HG03103 (cell line): ENCODE measurements around the gene SYK.
"Not testable (repeated sequence)": the region's sequence is repeated elsewhere in the genome, so short reads cannot be mapped to it uniquely, and the experiment has no call there.

Experiments used
- ATAC-seq: cut with Tn5 transposase; IDR thresholded peaks from one replicate; pipeline ENCODE4 v1.9.1; 2021; ENCODE audit warnings: low read depth; ENCODE audit not compliant: unreplicated experiment

SYK gene

DNA sequence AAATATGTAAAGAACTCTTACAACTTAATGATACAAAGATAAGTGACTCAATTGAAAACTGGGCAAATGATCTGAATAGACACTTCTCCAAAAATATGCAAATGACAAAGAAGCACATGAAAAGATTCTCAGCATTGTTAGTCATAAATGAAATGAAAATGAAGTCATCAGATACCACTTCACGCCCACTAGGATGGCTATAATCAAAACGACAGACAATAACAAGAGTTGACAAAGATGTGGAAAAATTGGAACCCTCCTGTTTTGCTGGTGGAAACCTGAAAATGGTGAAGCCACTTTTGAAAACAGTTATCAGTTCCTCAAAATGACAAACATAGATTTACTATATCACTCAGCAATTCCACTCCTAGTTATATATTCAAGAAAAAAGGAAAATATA lies 7.9 kb upstream of the SYK start:
- no peak for ATAC-seq

DNA sequence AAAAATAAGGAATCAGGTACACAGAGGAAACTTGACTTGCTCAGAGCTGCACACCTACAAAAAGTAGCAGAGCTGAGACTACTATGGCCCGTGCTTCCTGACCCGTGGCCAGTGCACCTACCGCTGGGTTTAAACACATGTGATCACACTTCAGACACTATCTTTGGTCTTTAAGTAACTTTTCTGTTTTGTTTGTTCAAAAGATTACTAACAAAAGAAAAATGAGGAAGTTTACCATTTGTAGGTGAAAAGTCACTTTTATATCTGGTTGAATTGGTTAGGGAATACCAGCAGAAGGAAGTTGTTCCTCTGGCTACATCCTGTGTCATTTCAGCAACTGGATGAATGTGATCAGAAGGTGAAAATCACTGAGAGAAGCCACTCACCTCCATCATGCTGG lies 6.5 kb upstream of the SYK start:
- no peak for ATAC-seq

DNA sequence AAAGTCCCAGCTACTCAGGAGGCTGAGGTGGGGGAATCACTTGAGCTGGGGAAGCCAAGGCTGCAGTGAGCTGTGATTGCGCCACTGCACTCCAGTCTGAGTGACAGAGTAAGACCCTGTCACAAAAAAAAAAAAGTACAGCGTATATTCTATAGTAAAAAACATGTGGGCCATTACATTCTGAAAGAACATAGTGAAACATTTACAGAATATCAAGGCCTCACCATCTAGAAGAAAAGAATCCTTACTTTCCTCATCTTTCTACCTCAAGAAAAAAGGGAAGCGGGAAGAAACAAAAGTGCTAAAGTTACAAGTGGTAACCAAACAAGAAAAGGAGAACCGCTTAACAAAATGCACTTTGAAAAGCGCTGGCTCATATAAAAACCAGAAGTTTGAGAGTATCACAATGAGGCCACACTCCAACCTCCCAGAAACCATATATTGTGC lies 5.7 kb upstream of the SYK start:
- peak; percentile 37 for ATAC-seq

DNA sequence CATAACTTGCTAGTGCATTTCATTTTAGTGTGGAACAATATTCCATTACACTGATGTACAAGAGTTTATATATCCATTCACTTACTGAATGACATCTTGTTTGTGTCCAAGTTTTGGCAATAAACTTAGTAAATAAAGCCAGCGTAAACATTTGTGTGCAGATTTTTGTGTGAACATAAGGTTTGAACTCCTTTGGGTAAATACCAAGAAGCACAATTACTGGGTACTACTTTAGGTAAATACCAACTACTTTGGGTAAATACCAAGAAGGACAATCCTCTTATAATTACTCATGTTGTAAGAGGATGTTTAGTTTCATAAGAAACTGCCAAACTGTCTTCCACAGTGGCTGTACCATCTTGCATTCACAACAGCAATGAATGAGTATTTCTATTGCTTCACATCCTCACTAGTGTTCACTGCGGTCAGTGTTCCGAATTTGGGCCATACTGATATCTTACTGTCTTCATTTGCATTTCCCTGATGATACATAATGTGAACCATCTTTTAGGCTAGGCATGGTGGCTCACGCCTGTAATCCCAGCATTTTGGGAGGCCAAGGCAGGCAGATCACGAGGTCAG lies 2.3 kb upstream of the SYK start:
- no peak for ATAC-seq

DNA sequence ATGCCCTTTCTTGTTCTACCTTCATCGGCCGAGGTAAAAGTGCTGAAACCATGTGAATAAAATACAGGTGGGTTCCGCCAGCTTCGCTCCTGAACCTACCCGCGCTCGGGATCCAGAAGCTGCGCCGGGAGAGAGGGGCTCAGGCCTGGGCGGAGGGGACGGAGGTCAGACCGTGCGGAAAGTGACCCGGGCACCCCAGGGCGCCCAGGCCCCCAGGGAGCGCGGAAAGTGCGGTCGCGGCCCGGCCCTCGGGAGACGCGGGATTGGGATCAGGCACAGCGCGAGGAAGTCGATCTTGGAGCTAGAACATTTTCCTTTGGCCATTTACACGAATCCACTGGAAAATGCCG lies 329 bp downstream of the SYK start:
- ATAC-seq, result peak; percentile 10

DNA sequence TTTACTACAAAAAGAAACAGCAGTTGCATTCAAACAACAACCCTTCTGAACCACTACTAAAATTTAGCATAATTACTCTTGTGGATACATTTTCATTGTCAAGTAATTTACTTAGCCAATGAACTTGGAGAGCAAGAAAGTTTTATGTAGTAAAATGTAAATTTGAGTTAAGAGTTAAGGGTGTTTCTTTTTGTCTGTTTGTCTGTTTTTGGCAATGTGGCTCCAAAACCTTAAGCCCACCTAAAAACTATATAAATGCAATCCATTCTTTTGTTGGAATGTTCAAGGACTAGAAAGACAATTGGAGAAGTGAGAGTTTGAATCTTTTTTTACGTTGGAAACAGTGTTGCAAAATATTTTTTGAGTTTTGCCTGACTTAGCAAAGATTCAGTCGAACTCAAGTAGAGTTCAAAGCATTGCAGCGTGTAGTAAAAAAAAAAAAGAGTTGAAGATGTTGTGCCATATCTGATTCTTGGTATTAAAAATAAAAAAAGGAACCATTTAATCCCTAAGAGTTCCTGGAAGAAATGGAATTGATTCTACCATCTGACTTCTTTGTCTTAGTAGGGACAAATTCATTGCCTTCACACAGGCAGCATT lies 867 bp downstream of the SYK start:
- ATAC-seq, result no peak

DNA sequence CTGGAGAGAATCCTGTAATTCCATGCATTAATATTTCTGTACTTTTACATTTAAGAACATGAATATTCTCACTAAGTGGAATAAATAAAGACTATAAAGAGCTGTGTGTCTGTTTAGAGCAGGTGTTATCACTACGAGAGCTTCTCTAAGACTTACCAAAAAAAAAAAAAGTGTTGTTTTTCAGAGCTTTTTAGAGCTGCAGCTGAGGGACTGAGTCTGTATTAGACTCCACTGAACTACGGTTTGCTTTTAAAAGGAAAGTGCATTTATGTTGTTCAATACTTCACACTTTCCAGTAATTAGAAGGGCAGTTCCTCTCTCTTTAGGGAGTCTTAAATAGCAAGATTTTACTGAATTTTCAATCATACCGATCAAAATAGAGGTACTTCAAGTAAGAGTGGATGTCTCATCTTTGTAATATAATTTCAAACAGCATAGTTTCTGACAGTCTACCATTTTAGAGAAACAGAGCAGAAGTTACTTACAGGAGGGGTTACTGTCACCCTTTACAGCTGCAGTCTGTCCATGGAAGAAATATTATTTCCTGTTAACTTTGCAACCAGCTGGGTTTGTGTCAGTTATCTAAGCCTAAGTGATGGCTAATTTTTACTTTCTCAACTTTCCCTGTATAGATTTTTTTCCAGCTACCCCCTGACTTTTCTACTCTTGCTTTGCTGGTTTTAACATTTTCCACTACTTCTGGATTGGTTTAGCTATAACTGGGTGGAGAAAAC lies 2.4 kb downstream of the SYK start:
- ATAC-seq, result no peak

DNA sequence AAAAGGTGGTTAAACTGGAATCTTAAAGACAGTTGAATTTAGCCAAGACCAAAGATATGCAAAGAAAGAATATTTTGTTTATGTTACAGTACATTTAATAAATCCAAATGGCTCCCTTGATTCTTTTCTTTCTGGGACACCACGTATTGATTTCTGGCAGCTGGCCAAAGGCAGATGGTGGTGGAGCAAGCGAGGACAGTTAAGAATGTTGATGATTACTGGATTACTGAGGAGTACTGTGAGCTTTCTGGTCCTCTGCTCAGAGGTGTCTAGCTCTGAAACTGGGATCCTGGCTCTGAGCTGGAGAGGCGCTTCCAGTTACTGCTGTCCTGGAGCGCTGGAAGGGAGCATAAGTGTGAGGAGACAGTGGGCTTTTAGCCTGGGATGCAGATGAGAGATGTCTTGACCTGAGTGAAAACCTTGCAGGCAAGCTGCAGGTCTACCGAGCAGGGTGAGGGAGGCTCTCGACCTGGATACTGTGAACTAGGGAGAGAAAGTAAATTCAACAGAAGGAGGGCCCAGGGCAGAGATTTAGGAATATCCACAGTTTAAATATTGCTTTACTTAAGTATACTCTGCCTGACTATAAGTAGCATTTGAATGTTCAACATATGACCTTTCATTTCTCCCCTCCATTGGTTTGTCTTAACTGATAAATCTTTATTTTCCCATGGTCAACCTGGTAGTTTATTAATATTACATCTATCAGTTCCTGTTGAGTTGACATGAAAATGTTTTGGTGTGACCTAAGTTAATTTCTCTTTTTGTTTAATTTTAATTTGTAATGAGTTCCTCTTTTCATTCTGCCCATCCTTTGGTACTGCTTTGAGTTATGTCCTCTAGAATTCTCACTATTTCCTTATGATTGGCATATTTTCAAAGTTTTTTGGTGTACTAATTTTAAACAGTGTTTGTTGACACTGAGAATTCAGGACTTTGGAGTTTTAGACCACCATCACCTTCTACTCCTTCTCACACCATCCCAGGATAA lies 3.7 kb downstream of the SYK start:
- ATAC-seq, result no peak

DNA sequence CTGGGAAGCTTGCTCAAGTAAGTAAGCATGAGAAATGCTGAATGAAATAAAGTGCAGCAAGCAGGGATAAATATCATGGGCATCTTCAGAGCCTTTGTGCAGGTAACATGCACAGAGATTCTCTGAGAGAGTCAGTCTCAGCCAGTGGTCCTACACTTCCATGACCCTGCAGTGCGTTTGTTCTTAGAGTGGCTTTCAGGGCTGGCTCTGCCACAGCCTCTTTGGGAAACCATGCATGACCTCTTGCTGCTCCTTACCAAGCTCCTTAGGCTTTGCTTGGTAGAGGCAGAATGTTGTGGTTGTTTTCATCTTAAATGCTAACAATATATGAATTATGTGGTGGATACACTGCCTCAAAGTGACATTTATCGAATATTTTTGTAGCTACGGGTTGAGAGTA lies 5.4 kb downstream of the SYK start:
- ATAC-seq, result no peak

DNA sequence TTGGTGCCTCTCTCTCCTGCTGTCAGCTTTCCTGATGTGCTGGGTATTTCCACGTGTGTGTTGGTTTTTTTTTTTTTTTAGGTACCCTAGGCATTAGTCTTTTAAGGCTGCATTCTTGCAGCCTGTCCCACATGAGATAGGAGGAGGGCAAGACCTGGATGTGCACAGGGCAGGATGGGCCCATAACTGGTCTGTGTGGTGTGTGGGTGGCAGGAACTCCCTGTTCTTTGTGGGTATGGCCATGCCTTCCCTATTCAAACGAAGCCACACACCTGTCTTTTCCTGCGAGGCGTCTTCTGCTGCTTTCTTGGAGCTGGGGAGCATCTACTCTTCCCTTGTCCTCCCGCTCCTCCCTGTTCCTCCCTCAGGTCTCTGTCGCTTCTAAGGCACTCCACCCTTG lies 6.8 kb downstream of the SYK start:
- no peak for ATAC-seq

DNA sequence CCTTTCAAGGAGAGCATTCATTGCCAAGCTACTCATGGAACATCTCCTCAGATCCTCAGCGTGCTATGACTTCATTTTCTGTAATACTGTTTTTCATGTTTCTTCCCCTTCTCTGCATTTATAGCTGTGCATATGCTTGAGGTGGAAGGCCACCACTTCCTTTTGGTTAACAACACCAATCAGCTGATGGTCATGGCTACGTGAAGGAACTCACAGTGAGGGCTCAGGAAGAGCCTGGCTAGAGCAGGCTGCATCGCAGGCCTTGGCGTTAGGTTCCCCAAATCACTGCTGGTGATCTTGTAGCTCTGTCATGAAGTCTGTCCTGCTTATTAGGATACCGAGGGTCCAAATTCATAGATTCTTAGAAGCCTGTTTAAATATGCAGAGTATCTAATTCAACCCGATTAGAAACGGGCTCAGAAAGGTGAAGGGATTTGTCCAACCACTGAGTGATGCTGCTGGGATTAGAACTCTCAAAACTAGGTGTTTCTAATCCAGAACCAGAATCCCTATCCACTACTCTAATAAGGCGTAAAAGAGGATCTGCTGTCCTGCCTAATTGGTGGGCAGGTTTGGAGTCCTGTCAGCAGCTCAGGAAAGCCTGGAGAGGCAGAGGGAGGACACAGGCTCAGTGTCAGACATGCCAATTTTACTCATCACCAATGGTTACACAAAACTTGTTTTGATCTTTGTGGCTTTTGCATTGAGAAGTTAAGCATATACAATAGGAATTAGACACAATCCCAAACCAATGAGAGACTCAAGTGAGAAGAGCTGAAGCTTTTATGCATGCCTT lies 7.5 kb downstream of the SYK start:
- ATAC-seq, result no peak

DNA sequence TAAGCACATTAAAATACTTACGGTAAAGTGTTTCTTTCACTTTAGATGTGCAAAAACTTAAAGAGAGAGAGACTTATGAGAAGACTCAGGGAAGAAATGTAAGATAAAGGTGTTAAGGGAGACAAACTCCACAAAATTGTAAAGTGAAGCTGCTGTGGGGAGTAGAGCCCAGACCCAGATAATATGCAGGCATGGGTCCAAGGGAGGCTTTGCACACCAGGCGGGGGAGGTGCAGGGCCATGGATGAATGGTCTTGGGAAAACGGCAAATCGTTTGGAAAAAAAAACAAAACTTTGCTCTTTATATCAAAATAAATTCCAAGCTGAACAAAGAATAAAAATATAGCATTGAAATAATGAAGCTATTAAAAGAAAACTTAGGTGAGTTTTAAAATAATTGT lies 9.1 kb downstream of the SYK start:
- ATAC-seq, result no peak

DNA sequence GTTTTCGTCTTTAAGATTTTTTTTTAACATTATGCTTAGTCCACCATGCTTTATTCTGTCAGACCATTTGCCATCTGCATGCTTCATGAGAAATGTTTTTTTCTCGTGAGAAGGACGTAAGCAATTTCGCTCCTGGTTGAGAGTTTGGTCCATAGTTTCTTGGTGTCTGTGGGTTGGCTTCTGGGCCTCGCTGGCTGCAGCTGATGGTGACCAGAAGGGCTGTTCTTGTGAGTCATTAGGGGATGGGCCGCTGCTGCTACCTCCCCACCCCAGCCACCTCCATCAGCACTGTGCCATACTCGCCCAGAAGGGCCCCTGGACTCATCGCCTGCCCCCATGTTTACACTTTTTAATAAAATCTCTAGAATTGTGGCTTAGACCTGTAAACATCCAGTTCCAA lies 11.4 kb downstream of the SYK start:
- no peak for ATAC-seq

DNA sequence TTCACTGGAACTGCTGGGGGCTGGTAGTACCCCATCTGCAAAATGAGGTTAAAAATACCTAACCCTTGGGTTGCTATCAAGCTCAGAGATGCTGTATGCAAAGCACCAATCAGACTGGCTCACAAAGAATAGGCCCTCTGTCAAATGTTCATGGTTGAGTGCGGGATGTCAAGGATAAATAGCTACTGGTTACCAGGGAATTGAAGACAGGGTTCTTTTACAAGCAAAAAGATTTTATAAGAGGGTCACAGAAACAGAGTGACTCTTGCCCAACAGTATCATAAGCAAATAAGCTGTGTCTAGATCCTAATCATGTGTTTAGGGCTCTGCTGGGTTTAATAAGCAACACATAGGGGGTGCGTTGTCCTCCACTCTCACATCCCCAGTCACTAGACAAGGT lies 11.9 kb downstream of the SYK start:
- ATAC-seq, result no peak

DNA sequence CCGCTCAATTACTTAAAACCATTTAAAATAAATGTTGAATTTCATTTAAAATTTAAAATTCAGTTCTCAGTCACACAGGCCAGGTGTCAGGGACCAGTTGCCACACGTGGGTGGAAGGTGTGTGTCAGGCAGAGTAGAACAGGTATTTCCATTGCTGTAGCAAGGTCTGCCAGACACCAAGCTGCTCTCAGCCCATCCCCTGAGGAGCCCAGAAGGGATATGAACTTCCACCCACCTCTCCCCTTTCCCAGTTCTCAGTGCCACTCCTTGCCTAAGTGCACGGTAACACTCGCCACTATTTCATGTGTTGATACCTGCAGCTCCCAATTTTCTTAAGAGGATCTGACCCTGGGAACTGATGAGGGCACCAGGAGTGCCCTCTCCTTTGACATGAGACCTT lies 12.7 kb downstream of the SYK start:
- no peak for ATAC-seq

DNA sequence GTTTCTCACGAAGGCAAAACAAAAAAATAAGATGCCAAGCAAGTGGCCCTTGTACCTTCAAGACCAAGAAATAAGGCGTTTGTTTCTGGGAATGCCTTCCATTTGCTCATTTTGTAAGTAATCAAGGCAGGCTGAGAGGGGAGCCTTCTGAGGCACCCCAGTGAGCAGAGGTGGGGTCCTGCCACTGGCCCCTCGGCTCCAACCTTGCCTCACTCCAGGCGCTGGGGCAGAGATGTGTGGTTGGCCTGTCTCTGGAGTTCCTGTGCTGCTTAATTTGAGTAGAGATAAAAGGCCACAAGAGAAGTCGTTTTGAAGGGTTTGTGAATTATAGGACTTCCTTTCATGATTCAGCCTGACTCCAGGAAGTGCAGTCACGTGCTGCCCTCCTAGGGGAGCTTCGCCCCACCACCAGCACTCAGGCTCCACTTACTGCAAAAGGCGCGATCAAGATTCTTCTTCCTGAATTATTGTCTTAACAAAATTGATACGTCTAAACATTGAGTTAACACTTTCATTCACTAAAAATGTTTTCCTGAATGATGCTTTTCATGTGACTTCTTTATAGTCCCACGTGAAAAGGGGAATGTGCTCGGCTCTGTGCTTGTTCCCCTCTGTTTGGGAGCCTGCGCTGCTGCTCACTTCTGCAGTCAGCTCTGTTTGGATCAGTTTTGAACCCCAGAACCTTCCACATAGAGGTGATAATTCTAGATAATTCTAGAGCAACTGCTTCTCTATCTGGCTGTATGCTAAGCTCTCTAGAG lies 13.7 kb downstream of the SYK start:
- ATAC-seq, result no peak

DNA sequence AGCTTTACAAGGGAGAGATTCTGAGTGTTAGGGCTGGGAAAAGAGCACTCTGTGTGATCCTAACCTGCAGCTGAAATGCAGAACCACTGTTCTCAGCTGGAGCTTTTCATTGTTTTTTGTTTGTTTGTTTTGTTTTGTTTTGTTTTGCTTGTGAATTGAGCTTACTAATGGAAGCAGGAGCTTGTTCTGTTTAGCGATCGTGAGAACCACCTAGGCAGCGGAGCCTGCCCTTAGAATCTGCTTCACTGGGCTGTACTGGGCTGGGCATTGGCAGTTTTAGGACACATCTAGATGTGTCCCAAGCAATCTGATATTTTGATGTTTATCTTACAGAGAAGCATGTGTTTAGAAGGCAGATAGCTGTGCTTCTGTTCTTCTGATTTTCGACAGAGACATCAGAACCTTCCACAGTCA lies 14.3 kb downstream of the SYK start:
- ATAC-seq, result no peak

DNA sequence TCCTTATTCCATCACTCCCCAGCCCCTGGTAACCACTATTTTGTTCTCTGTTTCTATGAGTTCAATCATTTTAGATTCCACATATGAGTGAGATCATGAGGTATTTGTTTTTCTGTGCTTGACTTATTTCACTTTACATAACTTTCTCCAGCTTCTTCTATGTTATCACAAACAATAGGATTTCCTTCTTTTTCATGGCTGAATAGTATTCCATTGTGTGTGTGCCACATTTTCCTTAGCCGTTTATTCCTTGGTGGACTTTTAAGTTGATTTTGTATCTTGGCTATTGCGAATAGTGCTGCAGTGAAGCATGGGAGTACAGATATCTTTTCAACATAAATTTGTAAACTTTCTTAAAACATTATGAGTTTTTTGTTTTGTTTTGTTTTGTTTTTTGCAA lies 15.1 kb downstream of the SYK start:
- no peak for ATAC-seq

DNA sequence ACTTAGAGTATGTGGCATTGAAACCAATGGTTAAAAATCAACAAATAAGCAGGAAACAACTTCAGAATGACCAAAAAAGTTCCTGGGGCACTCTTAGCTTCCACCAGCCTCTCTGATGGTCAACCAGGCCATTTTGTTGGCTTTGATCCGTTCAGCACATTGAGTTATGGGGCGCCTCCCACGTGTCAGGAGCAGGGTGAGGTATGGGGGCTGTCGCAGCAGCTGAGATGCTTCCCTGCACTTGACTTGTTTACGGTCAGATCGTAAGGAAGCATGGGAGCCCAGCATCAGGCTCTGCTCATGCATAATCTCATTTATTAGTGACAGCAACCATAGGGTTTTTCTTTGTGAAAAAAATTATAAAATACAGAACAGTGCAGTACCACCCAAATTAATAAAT lies 16.7 kb downstream of the SYK start:
- ATAC-seq, result no peak

DNA sequence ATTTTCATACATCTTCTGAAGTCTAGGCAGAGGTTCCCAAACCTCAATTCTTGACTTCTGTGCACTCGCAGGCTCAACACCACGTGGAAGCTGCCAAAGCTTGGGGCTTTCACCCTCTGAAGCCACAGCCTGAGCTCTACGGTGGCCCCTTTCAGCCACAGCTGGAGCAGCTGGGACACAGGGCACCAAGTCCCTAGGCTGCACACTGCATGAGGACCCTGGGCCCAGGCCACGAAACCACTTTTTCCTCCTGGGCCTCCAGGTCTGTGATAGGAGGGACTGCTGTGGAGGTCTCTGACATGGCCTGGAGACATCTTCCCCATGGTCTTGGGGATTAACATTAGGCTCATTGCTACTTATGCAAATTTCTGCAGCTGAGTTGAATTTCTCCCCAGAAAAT lies 18.8 kb downstream of the SYK start:
- not testable (repeated sequence) for ATAC-seq
